ENCODE data around the gene NRAP.

Gene NRAP

GRCh38 chr10:113631684-113632367, 32.0 kb downstream of the NRAP start:
- ChIA-PET POLR2A (no interaction called here), CTCF (no interaction called here)
- TF ChIP-seq CTCF (IDR thresholded peaks at IDR 0.05; ENCODE audit: control extremely low read depth, extremely low read depth, low read depth, missing control alignments), result no peak

GRCh38 chr10:113630929-113631533, 32.8 kb downstream of the NRAP start:
- CTCF ChIA-PET, result no interaction called here
- no peak for TF ChIP-seq CTCF (IDR thresholded peaks at IDR 0.05; ENCODE audit: control extremely low read depth, extremely low read depth, low read depth, missing control alignments)
- POLR2A ChIA-PET, result no interaction called here

More at GRCh38 chr10:113631684-113632367, 32.0 kb downstream of the NRAP start:
- no peak for DNase-seq (ENCODE audit: extremely low spot score)

GRCh38 chr10:113628607-113629153, 35.2 kb downstream of the NRAP start:
- no peak for DNase-seq (ENCODE audit: extremely low spot score)
- POLR2A ChIA-PET, result no interaction called here
- CTCF ChIA-PET, result interaction anchor here (1.4 kb wide), 1 partner anchor 27 kb away, joined by 3 read pairs; no protein-coding TSS in a partner anchor
- no peak for TF ChIP-seq CTCF (IDR thresholded peaks at IDR 0.05; ENCODE audit: control extremely low read depth, extremely low read depth, low read depth, missing control alignments)

More at GRCh38 chr10:113630929-113631533, 32.8 kb downstream of the NRAP start:
- DNase-seq (ENCODE audit: extremely low spot score), result no peak

GRCh38 chr10:113627836-113628235, 36.0 kb downstream of the NRAP start:
- ChIA-PET POLR2A (no interaction called here), CTCF (interaction anchor here (0.7 to 0.9 kb wide), 2 partner anchors 29 to 64 kb away, joined by 3 read pairs; no protein-coding TSS in a partner anchor)
- TF ChIP-seq CTCF (IDR thresholded peaks at IDR 0.05; ENCODE audit: control extremely low read depth, extremely low read depth, low read depth, missing control alignments), result no peak
- no peak for DNase-seq (ENCODE audit: extremely low spot score)

- DNase-seq (ENCODE audit: extremely low spot score), result no peak
- ChIA-PET POLR2A (no interaction called here), CTCF (interaction anchor here (0.7 to 0.9 kb wide), 2 partner anchors 28 to 63 kb away, joined by 3 read pairs; no protein-coding TSS in a partner anchor)
- TF ChIP-seq CTCF (IDR thresholded peaks at IDR 0.05; ENCODE audit: control extremely low read depth, extremely low read depth, low read depth, missing control alignments), result no peak
These were observed 37.0 kb downstream of the NRAP start for GRCh38 chr10:113626809-113627355.

- no peak for DNase-seq (ENCODE audit: extremely low spot score)
- CTCF ChIA-PET, result interaction anchor here (1.1 kb wide), 1 partner anchor 105 kb away, joined by 3 read pairs; no protein-coding TSS in a partner anchor
- POLR2A ChIA-PET, result no interaction called here
- no peak for TF ChIP-seq CTCF (IDR thresholded peaks at IDR 0.05; ENCODE audit: control extremely low read depth, extremely low read depth, low read depth, missing control alignments)
These were observed 38.2 kb downstream of the NRAP start for GRCh38 chr10:113625461-113626186.

Data from GM10248 (cell line).